GM03348 (cell line): ENCODE results near the gene NME4.
"Not testable (repeated sequence)": the region's sequence is repeated elsewhere in the genome, so short reads cannot be mapped to it uniquely, and the experiment has no call there.

Experiments
- DNase-seq: peaks from one replicate; pipeline ENCODE4 v3.0.0; 2012; ENCODE audit warnings: low spot score

NME4 gene

DNA sequence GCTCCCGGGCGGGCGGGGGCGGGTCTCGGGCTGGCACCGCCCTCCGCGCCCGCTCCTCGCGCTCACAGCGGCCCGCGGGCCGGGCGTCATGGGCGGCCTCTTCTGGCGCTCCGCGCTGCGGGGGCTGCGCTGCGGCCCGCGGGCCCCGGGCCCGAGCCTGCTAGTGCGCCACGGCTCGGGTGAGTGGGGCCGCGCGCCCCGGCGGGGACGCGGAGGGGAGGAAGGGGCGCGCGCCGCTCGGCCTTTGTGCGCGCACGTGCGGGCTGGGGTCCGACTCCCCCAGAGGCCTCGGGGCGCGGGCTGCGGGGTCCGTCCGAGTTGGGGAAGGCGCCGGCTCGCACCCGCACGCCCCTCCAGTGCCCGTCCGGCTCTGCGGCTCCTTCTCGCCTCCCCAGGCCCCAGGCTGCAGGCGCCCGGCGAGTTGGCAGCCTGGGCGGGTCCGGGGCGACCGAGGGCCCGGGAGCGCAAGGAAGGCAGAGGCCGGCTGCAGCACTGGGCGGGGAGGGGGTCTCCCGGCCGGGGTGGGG is at the start of gene NME4:
TSS of gene NME4 (plus strand) at position 65 of the 527 bp plus-strand sequence. CDS start at position 89, 24 bp downstream.
- DNase-seq, result peak; percentile 82

DNA sequence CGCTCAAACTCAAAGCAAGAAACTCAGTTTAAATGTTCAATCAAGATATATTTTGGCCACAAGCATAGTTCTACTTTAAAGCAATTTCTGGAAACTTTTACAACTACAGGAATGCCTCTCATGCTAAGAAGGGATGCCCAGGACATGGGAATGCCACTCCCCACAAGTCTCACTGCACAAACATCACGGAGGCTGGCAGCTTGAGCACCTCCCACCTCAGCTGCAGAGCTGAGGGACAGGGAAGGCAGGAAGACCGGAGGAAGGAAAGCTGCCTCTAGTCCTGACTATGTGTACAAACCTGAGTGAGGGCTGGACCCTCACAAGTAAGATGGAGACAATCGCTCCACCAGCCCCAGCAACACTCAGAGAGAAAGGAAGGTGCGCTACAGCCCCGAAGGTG is 49.8 kb upstream of the NME4 start:
- no peak for DNase-seq

DNA sequence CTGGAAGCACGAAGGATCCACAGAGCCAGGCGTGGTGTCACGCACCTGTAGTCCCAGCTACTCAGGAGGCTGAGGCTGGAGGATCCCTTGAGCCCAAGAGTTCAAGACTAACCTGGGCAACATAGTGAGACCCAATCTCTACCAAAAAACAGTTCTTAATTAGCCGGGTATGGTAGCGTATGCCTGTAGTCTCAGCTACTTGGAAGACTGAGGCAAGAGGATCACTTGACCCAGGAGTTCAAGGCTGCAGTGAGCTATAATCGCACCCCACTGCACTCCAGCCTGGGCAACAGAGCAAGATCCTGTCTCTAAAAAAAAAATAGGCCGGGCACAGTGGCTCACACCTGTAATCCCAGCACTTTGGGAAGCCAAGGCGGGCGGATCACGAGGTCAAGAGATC is 48.5 kb upstream of the NME4 start:
- DNase-seq, result not testable (repeated sequence)

DNA sequence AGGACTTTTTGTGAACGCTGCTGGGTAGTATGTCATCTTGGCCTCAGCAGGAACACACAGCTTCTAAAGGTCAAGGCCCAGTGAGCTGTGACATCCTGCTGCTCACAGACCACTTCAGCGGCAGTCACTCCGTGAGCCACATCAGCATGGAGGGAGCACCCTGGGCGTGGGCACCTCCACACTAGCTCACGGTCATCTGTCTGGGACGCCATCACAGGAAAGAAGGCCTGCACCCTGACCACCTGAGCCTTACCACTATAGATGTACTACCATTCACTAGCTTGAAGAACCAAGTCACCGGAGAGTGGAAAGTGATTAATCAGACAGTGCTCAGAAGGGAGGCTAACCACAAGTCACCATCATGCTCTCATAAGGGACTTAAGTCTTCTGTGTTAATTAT is 47.8 kb upstream of the NME4 start:
- DNase-seq, result no peak

DNA sequence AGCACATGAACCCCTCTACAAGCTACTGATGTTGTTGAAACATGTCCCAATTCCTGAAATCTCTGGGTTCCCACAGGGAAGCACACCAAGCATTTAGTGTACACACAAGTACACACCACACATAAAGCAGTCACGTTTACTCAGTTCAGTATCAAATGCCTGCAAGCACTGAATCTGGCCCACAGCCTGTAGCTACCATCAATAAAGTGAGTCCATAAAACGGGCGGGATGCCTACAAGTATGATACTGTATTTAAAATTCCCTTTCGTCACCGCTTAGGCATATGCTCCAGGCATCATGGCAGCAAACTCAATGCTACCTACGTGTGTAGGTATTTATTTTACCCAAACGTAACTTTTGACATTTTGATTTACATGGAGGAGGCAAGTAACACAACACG is 46.8 kb upstream of the NME4 start:
- no peak for DNase-seq

DNA sequence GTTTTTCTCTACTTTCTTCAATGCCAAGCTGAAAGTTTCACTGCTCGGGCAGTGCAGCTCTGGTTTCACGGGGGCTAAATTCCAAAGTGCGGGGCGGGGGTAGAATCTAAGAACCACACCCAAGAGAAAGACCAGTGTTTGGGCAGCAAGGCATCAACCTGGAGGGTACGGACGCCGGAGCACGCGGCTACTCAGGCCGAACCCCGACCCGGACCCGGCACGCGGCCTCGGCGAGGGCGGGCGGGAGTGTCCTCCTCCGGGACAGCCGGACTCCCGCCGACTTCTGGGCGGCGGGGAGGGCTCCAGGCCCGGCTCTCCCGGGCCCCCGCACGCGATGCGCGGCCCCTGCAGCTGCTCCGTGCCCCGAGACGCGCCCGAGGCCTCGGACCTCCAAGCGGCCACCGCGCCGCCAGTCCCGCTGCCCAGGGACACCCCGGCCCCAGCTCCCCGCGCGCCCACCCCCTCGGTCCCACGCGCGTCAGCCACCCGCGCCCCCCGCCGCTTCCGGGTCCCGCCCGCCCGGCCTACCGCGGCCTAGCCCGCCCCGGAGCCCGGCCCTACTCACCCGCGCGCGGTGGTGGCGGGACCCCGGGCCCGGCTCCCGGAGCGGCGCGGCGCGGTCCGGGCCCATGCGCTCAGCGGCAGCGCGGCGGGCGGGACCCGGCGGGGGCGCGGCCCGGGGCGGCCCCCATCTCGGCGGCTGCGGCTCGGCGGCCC is 45.0 kb upstream of the NME4 start:
- DNase-seq, result peak; percentile 67

DNA sequence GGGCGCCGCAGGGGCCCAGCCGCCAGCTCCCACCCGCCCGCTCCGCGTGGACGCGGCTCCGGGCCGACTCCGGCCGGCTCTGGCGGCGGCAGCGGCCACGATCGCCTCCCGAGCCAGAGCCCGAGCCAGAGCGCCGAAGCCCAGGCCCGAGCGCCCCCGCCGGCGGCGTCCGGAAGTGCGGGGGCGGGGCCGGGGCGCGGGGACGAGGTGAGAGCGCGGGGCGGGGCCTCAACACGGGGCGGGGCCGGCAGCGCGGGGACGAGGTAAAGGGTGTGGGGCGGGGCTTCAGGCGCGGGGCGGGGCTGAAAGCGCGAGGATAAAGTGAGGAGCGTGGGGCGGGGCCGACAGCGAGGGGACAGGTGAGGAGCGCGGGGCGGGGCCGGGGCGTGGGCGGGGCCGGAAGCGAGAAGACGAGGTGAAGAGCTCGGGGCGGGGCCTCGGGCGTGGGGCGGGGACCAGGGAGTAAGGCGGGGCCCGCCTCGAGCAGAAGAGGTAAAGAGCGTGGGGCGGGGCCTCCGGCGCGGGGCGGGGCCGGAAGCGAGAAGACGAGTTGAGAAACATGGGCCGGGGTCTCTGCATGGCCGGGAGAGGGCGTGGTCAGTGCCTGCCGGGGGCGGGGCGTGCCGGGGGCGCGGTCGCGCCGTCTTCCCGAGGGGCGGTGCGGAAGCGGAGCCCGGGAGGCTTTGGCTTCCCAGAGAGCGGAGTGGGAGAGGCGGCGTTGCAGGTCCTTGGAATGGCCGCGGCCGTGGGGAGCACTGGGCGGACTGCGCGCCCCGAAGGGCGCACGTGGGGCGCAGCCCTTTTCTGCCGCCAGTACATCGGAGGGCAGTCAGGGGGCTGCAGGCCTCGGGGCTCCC is 44.2 kb upstream of the NME4 start, which contains the start of gene AXIN1:
TSS of gene AXIN1 (minus strand) at position 177 of the 857 bp plus-strand sequence. CDS start 5,698 bp downstream, outside the sequence.
- DNase-seq, result peak; percentile 96

DNA sequence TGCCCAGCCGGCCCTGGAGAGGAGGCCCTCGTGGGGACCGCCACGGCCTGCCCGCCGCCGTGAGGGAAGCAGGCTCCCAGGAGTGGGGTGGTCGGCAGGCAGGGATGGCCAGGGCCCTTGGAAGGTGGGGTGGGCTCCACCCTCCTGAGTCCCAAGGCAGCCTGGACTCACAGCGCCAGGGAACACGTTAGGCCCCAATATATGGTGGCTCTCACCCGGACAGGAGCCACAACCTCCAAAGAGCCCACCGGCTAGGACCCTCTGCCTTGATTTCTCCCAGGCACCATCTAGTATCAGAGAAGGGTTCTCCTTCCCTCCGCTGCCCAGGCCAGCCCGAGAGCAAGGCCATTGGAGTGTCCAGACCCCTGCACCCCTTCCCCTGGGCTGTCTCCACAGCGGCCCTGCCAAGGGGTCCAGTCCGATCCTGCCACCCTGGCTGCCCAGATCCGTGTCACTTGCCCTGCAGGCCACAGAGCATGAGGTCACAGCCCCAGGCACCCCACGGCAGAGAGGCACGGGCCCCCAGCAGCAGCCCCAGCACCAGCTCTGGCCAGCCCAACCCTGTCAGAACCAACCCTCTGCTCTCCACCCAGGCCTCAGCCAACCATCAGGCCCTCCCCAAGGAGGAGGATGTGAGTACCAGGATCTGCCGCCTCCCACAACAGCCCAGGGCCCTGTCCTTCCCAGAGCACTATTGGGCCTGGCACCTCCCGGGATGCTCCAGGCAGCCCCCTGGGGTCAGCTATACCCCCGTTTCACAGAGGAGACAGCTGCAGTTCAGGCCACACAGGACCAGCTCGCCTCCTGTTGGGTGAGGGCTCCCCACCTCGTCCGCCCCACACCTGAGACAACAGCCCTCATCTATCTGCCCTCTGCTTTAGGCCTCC is 43.4 kb upstream of the NME4 start:
- no peak for DNase-seq

DNA sequence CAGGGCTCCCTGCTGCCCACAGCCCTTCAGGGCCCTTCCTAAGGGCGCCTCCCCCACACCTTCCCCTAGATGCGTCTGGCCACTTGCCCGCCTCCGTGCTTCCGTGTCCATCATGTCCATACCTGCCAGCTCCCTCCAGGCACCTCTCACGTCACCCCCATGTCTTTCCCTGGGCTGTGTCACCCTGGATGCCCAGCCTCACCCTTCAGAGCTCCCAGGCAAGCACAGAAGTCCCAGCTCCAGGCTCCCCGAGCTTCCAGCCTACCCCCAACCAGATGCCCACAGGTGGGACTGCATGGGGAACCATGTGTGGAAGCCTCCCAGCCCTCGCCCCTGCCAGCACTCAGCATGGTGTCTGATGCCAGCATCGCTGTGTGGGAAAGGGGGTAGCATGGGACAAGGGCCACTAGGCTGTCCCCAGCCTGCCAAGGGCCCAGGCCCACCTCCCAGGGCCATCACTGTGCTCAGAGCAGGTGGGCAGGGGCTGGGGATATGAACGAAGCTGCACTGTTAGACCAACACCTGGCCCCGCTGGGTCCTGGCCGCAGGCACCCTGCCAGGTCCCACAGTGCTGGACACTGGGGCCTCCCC is 42.6 kb upstream of the NME4 start:
- DNase-seq, result no peak

DNA sequence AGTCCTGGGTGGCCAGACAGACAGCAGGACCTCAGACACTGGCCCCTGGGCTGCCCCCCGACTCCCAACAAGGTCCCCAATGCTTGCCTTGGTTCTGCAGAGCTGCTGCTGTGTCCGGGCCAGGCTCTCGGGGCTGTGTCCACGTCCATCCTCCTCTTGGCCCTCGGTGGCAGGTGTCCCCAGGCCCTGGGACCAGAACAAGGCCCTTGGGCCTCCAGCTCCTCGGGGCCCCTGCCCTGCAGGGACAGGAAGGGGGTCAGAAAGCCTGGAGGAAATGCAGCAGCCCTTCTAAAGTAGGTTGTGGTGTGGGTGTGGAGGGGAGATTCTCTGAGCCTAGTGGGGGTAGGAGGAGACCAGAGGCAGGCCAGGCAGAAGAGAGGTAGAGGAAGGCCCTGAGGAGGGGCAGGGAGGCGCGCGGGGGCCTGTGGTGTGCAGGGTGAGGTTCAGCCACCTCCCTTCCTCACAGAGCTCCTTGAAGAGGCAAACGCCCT is 42.0 kb upstream of the NME4 start:
- no peak for DNase-seq

DNA sequence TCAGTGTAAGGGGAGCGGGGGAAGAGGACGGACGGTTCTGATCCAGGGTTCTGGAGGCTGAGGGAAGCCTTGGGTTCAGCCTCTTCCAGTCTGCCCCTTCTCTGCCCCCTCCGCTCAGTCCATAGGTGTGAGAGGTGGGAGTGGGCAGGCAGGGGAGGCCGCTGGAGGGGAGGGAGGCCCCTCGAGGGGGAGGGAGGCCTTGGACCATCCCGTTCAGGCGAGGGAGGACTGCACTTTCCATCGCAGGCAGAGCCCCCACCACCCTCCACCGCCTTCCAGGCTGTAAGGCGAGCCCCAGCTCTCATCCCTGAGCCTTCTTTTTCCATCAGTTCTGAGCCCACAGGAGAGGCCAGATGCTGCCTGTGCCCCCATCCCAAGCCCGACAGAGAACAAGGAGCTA is 40.3 kb upstream of the NME4 start:
- DNase-seq, result no peak

DNA sequence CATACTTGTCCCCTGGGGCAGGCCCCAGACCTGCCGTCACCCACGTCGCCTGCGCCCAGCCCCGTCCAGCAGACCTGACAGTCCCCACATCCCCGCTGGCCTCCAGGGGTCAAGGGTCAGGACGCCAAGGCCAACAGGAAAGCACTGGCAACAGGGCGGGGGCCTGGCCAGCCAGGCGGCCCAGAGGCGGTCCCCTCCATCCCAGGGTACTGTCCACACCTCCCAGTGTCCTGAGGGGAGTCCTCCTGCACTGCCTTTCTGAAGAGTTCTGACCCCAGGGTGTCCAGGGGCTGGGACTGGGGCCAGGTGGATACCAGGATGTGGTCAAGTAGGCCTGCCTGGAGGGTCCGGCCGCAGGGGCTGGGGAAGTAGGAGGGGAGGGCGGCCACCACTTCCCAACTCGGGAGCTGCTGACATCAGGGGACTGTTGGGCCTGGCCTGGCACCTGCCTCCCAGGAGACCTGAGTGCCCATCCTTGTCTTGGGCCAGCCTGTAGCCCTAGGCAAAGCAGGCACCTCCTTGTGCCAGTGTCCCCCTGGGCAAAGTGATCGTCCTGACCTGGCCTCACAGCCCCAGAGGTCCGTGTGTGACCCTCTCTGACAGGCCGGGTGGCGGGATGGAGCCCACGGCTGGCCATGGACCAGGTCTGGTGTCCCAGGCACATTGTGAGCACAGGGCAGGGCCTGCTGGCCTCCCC is 37.8 kb upstream of the NME4 start:
- no peak for DNase-seq

DNA sequence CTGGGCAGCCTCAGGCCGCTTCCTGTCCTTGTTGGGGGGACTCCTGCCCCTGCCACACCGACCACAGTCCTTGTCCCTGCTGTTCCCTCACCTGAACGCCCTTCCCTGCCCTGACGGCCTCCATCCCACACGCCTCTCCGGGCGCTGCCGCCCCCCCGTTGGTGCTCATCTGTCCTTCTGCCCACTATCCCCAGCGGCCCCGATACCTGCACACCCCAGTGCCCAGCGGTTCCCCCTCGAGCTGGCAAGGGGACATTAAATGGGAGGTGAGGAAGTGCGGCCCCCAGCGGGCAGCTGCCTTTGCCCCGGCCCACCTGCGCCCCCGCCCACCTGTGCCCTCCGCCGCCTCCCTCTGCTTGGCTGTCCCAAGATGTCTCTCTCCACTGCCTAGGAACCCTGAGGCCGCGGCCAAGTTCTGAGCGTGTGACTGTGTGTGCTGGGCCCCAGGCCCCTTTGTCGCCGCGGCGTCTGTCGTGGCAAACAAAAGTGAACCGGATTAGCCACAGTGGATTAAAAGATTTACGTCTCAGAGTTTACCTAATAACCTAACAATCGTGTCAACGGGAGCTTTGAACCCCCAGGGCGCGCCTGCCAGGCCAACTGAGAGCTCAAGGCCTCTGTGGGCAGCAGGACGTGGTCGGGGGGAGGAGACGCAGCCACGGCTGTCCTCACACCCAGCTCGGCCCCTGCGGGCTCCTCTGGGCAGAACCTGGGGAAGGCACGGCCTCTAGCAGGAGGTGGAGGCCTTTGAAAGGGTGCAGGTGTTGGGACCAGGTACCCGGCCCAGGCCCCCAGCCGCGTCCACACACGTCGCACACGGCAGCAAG is 36.9 kb upstream of the NME4 start:
- DNase-seq, result no peak

DNA sequence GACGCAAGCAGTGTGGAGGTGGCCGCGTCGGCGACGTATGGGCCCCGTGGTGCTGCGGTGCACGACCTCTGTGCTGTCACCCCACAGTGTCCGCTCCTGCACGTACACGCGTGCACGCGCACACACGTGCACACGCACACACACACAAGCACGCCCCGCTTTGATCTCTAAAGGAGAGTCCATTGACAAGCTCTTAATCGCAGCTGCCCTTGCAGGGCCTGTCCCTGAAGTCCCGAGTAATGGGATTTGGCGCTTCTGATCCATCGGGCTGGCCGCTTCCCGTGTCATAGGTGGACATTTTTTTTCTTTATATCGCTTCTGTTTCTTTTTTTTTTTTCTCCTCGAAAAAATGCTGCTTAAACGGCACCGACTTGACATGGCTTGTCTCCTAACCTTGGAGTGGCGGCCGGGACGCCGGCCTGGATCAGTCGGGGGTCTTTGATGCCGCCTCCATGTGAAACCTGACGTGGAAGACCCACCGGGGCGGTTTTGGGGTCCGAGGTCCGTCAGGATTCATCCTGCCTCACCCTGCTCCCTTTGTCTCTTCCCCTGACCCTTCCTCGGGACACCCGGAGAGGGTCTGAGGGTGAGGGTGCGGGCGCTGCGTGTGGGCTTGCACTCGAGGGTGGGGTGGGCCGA is 36.2 kb upstream of the NME4 start:
- no peak for DNase-seq

DNA sequence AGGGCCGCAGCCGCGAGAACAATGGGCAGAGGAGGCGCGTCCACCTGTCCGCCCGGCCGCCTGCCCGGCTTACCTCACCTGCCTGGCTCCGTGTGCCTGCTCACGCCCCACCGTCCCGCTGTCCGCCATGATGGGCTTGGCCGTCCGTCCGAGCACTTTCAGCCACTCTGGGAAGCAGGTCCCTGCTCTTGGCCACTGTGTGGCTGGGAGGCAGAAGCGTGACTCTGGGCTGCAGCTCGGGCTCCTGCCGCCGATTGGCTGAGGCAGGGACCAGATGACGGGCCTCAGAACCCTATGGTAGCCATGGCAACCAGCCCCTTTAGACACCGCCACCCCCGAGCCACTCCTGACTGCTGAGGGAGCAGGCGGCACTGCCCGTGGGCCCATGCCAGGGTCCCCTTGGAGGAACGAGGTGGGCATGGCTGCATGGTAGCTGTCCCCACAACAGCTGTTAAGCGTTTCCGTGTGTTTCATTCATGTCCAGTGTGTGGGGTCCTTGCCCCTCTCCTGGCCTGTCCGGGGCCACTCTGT is 35.6 kb upstream of the NME4 start:
- DNase-seq, result no peak

DNA sequence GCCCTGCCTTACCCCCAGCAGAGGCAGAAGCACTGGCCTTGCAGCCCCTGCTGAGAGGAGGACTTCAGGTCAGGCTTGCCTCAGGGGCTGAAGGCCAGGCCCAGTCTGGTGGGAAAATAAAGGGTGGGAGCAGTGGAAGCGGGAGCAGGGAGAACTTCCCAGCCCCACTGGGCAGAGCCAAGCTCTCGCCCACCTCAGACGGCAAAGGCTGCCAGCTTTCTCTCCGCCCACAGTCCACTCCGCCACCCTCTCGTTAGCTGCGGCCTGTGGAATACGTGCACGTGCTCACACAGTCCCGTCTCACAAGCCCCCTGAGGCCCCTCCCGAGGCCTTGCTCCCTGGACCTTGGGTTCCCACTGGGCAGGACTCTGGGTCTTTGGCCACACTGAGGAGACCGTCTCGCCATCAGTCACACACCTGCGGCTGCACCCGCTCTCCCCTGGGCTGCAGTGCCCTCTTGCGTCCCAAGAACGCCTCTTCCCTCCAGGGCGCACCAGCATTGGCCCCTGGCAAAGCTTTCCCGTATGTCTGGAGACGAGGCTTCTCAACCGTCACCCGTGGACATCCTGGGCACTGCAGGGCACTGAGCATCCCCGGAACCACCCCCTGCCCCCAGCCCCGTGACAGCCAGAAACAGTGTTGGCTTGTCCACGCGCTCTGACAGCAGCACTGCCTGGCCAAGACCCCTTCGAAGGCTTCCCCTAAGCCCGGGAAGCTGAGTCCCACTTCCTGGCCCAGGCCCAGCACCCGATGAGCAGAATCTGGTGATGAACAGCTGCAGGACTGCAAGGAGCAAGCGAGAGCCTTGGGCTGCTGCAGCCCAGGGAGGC is 34.9 kb upstream of the NME4 start:
- DNase-seq, result peak; percentile 89

DNA sequence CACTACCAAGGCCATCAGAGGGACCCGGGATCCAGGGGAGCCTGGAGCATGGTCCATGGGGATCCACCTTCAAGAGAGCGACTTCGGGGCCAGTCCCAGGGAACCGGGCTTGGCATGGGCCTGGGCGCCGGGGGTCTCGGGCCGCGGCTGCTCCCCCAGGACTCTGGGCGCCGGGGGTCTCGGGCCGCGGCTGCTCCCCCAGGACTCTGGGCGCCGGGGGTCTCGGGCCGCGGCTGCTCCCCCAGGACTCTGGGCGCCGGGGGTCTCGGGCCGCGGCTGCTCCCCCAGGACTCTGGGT is 34.3 kb upstream of the NME4 start:
- DNase-seq, result not testable (repeated sequence)

DNA sequence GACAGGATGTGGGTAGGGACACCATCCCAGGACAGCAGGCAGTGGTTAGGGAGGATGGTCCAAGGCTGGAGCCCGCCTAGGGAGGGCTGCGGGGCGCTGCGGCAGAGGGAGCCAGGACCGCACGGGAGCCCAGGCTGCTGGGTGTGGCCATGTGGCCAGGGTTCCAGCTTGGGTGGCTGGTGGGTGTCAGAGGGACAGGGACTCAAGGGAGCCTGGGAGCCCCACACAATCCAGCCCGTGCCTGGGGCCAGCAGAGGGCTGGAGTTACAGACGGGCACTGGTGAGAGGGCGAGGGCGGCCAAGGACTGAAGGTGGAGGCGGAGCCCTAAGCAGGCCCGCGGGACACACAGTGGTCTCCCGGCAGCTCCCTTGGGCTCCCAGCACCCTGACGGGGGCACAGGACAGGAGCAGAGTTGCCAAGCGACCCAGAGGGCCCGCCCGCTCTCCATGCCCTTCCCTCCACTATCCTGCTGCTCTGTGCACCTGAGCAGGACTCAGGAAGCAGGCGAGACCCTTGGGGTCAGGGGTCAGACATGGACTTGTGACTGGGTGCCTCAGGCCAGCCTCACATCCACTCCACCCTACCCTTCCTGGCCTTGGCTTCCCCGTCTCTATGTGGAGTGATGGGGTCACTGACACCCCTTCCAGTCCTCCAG is 33.8 kb upstream of the NME4 start:
- no peak for DNase-seq
